Spleen (tissue), 7 donors: ENCODE data around the gene EPHB3.

Experiments used
- CTCF ChIP-seq, 11 experiments: fragments of 200-600 bp in 7 of 11; fragments of 450-650 bp in 4 of 11; sonication (generic) in 4 of 11; IDR thresholded peaks in 8 of 11; conservative IDR thresholded peaks in 3 of 11; 1 replicate in 7 of 11; 2 replicates in 4 of 11; pipeline versions ENCODE4 v1.4.0 to v1.8.0; 2016 to 2021; ENCODE audit warnings: antibody characterized with exemption in 11 of 11, inconsistent platforms in 4 of 11, mild to moderate bottlenecking in 1 of 11
- POLR2A ChIP-seq, 3 donors: fragments of 450-650 bp; IDR thresholded peaks; one replicate each; pipeline ENCODE4 v1.5.1; 2017; ENCODE audit warnings: antibody characterized with exemption in 3 of 3, mild to moderate bottlenecking in 1 of 3
- POLR2AphosphoS5 ChIP-seq, 3 donors: sonication (generic); formaldehyde crosslinking; IDR thresholded peaks; one replicate each; pipeline ENCODE4 v1.5.1; 2017; ENCODE audit warnings: antibody characterized with exemption in 3 of 3
- donor health status: DM: no; HTN: no; CAD: no; lungs with moderate emphysema.
- donor health status: DM: no; HTN: no; CAD: no.
- donor health status: DM: no; HTN: no; CAD: no.

- no peak for TF ChIP-seq CTCF (IDR thresholded peaks at IDR 0.05 in 8 of 11, conservative IDR thresholded peaks at IDR 0.05 in 3 of 11)
- no peak for TF ChIP-seq POLR2A (IDR thresholded peaks at IDR 0.05)
- no peak for TF ChIP-seq POLR2AphosphoS5 (IDR thresholded peaks at IDR 0.05)
Observed at GRCh38 chr3:184524981-184525336, 36.6 kb upstream of the EPHB3 start.
